ENCODE results near the gene CDK5RAP1.

CDK5RAP1 gene

DNA sequence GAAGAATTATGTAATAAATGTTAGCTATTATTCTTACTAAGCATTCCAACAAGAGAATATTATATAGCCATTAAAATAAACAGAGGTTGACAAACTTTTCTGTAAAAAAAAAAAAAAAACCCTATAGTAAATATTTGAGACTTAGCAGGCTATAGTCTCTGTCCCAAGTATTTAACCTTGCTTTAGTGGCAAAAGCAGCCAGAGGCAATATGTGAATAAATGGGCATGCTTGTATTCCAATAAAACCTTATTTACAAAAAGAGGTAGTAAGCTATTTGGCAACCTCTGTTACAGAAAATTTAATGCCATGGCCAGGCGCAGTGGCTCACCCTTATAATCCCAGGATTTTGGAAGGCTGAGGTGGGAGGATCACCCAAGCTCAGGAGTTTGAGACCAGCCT, 14.6 kb downstream of the CDK5RAP1 start:
- DNase-seq (ENCODE audit: low read depth) = no peak

DNA sequence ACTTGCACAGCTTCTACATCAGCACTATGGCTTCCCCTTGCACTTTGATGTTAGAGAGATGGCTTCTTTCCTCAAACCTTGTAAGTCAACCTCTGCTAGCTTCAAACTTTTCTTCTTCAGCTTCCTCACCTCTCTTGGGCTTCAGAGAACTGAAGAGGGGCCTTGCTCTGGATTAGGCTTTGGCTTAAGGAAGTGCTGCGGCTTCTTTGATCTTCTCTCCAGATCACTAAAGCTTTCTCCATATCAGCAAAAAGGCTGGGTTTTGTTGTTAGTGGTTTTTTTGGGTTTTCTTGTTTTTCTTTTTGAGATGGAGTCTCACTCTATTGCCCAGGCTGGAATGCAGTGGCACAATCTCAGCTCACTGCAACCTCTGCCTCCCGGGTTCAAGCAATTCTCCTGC, 24.0 kb downstream of the CDK5RAP1 start:
- no peak for DNase-seq (ENCODE audit: low read depth)

DNA sequence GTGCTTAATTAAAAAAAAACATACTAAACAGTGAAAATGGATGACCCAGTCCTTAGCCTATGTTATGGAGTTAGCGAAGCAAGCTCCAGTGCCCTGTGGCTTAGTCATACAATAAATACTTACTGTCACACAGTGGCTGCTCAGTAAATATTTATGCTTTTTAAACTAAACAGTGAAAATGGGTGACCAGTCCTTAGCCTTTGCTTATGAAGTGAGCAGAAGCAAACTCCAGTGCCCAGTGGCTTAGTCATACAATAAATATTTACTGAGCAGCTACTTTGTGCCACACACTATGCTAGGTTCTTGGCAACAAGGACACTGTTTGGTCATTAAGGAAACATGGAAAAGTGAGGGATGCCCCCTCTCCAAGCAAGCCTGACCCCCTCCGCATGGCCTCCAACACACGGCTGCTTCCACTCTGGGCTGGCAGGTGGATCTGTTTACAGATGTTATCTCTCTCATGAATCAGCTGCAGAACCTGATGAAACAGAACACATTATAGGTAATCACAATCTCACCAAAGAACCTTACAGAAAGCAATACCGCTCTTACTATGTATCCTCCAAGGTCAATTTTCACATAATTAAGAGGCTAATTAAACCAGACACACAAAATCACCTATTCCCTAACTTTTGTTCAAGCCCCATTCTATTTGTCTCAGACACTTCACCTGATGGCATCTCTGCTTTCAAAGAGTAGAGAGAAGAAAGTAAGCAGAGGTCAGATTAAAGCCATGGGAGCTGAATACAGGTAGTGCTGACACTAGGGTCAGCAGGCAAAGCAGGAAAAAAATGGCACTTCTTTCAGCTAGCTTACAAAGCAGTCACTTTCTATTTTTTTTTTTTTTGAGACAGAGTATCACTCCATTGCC, 27.3 kb downstream of the CDK5RAP1 start:
- DNase-seq (ENCODE audit: low read depth) = peak; percentile 17

DNA sequence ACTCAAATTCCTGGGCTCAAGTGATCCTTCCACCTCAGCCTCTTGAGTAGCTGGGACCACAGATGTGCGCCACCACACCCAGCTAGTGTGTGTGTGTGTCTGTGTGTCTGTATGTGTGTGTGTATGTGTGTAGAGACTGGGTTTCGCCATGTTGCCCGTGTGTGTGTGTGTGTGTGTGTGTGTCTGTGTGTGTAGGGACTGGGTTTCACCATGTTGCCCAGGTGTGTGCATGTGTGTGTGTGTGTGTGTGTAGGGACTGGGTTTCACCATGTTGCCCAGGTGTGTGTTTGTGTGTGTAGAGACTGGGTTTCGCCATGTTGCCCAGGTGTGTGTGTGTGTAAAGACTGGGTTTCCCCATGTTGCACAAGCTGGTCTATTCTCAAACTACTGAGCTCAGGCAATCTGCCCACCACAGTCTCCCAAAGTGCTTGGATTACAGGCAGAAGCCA, 28.3 kb downstream of the CDK5RAP1 start:
- no peak for DNase-seq (ENCODE audit: low read depth)

DNA sequence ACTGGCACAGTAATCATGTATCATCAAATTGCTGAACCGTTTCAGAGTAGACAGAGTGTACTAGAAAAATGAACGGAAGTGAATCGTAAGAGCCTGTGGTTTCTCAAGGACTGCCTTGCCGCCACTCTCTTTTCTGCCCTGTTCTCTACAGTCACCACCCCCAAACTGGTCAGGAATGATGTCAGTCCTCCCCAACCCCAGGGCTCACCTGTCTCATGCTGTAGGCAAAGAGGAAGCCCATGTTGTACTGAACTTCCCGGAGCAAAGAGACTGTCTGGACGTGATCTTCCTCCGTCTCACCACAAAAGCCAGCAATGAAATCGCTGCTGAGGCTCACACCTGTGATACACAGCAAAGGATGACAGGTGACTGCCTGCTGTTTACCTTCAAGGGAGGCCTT, 31.0 kb downstream of the CDK5RAP1 start:
- DNase-seq (ENCODE audit: low read depth) = no peak

DNA sequence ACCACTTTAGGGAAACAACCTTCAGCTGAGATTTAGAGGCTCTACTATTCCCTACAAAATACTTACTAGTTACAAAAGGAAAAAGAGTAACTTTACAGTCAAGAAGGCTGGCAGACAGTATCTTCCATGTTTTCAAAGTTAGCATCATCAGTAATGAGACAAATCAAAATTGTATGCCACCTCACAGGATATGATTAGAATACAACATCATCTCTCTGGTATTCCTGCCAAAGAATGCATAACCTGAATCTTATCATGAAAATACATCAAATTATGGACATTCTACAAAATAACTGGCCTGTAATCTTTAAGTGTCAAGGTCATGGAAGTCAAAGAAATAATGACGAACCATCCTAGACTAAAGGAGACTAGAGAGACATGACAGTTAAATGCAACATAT, 38.4 kb downstream of the CDK5RAP1 start:
- no peak for DNase-seq (ENCODE audit: low read depth)

DNA sequence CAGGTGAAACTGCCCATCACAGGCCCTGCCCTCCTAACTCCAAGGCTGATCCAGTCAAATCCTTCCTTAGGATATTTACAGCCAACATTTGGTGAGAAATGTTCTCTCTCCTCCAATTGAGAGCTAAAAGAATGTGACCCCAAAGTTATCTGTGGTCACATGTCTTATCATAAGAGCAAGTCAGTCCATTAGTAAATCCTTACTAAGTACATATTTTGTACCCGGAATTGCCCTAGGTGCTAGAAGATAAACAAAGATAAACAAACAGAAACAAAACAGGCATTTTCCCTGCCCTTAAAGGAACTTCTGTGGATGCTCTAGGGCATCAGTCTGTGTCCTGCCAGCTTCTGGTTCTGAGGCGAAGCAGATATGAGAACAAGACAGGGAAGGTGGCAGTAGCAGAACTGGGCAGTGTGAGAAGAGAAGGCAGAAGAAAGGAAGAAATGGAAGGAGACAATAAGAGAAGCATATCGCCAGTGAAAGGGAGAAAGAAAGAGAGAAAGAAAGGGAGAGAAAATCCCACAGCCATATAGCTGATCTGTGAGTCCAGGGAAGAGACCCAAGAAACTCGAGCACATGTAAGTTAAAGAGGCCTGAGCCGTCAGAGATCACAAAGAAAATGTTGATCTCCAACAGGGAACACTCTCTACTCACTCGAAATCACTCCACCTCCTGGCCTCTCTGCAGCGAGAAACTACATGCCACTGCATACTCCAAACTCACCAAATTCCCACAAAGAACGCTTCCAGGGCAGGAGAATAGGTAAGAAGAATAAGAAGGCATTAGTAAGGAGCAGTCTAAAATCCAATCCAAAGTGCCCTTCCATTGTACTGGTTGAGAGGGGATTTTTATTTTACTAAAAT, 41.7 kb downstream of the CDK5RAP1 start:
- DNase-seq (ENCODE audit: low read depth) = no peak

DNA sequence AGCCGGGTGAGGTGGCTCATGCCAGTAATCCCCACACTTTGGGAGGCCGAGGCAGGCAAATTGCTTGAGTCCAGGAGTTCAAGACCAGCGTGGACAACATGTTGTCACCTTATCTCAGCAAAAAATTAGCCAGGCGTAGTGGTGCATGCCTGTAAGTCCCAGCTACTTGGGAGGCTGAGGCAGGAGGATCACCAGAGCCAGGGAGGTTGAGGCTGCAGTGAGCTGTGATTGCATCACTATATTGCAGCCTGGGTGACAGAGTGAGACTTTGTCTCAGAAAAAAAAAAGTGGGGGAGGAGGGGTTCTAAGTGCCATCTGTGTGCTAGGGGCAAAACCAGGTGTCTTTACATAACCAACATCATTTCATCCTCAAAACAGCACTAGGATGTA, 48.3 kb downstream of the CDK5RAP1 start:
- DNase-seq (ENCODE audit: low read depth) = no peak

DNA sequence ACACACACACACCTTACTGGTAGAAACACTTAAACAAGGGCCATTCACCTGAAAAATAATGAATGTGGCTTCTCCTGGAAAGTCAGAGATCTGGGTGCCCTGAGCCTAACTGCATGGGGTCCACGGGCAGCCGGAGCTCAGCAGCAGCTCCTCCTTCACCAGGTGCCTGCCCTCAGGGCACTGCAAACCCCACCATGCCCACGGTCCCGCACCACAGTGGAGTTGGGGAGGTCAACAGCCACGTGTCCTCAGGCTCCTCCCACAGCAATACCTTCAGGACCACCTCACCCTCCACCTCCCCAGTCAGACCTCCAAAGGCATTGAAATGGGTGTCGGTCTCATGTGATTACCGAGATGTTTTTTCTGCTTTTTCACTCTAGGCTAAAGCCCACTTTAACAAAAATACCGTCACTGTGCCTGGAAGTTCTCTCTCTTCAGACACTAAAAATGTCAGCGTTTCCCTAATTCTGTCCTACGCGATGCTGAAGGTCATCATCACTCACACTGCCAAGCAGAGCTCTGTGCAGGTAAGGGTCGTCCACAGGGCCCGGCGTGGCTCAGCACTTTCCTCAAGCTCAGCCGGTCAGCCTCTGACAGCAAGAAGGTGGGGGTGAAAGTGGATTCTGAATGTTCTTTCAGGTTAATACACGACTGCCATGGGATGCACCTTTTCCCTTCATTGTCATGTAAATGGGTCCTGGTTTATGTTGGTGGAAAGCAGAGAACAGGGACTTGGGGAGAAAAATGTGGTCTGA, 48.9 kb downstream of the CDK5RAP1 start:
- no peak for DNase-seq (ENCODE audit: low read depth)

DNA sequence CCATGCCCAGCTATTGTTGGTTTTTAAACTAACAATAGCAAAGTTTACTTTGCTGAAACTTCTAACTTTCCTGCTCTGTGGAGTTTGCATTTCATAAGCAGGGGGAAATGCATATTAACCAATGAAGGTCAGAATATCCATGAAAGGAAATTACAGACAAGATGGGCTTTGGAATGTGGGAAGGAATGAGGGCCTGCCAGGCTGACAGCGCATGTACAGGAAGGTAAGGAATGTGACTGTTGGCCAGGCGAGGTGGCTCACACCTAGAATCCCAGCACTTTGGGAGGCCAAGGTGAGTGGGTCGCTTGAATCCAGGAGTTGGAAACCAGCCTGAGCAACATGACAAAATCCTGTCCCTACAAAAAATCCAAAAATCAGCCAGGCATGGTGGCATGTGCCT, 49.6 kb downstream of the CDK5RAP1 start:
- DNase-seq (ENCODE audit: low read depth) = no peak

DNA sequence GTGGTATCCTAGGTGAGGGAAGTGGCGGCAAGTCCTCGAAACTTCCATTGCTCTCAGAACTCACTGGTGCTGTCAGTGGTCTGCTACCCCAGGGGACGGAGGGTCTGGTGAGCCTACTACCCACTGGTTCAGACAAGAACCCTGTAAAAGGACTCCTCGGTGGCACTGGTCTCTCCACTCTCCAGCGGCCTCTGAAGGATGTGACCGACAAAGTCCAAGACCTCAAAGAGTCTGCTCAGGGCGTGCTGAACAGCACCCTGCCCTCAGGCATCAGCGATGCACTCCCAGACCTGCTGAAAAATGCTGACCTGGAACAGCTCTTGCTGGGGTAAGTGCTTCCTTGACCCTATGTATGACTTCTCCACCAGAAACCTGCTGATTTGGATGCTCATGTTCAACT, 51.8 kb downstream of the CDK5RAP1 start:
- no peak for DNase-seq (ENCODE audit: low read depth)

DNA sequence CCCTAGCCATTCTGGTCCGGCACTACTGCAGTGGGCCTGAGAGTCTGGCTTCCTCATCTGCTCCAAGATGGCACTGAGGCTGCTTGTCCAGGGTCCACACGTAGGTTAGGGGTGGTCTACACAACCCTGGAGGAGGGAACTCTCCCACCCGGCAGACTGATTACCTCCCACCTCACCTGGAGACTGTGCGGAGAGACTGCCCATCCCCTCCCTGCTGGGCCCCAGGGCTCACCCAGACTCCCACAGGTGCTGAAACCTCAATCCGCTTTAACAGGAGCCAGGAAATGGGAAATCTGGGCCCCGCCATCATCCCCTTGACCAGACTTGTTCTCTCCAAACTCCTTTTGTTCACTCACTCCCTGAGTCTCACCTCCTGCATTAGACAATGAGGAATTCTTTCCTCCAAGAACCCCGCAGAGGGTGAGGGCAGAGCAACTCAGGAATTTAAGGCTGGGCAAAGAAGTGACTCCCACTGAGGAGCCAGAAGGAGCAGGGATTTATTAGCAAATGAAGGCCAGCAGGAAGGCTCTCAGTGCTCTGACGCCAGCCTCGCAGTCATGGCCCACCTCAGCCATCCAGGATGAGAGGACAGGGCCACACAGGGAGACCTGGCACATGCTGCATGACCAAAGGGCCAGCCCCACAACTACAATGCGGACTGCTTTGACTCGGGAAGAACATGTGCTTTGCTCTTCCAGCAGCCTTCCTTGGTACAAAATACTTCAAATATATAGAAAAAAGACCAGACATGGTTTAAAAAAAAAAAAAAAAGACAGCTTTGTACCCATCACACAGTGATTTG, 53.0 kb downstream of the CDK5RAP1 start:
- DNase-seq (ENCODE audit: low read depth) = no peak

DNA sequence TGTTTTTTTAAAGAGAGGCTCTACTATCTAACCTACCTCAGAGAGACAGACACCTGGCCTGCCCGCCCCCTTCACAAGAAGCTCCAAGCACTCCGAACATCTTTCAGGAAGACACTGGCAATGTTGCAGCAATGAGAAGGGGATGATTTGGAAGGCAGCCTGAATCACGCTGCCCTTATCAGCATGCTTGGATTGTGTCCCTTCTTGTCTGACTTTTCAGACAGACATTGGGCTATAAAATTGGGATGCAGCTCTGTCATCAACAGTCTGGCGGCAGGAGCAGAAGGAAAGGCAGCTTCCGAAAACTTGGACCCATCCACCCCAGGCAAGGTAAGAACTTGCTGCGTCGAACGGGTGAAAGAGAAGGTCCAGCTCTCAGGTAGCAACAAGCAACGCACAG, 56.0 kb downstream of the CDK5RAP1 start:
- no peak for DNase-seq (ENCODE audit: low read depth)

DNA sequence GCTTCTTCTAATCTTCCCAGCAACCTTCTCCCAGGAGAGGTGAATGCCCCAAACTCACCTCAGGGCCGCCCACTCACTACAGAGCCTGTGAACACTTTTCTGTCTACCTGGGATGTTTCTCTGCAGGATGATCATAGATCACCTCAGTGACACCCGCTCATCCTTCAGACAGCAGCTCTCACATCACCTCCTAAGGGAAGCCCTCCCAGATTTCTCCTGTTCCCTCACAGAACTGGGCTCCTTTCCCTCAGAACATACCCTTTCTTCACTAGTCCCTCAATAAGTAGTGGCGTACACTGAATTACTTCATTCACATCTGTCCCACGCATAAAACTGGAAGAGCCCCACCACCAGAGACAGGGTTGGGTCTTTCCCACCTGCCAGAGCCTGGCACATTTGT, 57.8 kb downstream of the CDK5RAP1 start:
- no peak for DNase-seq (ENCODE audit: low read depth)

DNA sequence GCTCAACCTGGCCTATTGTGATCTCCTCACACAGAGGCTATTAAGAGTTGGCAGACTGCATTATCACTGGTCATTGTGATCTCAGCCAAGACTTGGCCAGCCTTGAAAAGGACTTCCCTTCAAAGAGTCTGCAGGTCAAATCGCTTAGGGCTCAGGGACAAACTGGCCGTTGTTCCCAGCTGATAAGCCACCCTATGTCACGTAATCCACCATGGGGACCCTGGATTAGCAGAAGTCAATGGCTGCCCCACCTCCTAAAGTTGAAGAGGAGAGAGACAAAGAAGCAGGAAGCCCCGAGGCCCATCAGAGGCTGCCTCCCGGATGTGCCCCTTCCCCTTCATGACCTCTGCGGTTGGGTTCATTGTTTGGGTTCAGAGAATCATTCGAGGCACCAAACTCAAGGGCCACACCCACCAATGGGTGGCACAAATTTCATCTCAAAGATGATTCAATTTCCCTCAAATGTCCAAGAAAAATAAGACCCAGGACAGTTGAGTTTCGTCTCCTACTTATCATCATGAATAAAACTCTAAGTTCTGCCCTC, 61.7 kb downstream of the CDK5RAP1 start:
- no peak for DNase-seq (ENCODE audit: low read depth)

DNA sequence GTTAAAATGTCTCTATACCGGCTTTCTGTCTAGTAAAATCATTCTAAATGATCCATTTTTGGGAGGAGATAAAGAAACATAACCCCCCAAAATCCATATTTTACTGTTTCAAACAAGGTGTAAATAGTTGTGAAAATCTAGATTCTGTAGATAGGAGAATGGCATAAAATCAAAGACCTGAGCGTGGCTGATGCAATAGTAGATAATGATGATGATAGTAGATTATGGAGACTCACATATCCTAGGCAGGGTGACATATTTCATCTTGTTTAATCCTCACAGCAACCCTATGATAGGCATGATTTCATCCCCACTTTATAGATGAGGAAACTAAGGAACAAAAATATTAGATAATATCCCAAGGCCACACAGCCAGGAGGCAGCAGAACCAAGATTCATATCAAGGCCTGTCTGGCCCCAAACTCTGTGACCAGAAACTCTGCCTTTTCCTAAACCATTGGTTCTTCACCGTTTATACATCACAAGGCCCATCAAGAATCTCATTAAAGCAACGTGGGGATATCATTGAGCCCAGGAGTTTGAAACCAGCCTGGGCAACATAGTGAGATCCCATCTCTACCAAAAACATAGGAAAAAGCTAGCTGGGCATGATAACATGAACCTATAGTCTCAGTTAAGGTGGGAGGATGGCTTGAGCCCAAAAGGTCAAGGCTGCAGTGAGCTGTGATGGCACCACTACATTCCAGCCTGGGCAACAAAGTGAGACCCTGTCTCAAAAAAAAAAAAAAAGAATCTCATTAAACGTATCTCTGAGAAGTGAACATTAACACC, 62.7 kb downstream of the CDK5RAP1 start:
- no peak for DNase-seq (ENCODE audit: low read depth)

DNA sequence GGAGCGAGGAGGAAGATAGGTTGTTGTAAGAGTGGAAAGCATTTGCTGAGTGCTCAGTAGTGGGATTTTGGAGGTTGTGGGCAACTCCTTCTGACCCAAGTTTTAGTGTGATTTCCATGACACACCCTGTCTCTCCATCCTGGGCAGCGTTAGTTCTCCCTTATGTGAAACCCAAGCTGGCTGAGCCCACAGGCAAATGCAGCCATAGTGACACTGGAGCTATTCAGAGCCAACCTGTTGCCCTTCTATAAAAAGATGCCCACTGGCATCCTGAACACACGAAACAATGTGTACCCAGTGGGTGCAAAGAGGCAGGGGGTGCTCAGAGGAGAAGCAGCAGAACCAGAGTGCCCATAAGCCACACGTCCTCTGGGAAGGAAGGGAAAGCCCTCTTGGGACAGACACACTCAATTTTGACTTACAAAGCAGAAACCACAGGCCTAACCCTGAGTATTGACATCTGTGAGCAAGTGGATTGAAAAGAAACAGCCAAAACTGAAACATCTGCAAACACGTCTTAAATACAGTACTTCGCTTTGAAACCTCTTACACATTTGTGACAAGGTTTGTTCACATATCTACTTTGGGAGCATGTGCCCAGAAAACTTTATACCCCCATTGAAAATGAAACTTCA, 63.7 kb downstream of the CDK5RAP1 start:
- DNase-seq (ENCODE audit: low read depth) = no peak

DNA sequence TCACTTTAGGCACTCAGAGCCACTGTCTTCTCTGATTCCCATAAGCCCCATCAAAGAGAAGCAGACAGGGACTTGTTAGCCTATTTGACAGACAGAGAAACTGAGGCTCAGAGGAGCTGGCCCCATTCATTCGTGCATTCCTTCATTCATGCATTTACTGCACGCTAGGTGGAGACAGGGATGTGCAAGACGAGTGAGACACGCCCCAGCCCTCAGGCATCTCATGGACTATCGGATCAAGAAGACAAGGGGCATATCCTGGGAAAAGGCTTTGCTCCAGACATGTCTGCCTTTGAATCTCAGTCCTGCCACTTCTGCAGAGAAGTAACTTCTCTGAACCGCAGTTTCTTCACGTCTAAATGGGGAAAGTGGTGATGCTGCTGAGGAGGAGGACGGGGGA, 64.2 kb downstream of the CDK5RAP1 start:
- no peak for DNase-seq (ENCODE audit: low read depth)

DNA sequence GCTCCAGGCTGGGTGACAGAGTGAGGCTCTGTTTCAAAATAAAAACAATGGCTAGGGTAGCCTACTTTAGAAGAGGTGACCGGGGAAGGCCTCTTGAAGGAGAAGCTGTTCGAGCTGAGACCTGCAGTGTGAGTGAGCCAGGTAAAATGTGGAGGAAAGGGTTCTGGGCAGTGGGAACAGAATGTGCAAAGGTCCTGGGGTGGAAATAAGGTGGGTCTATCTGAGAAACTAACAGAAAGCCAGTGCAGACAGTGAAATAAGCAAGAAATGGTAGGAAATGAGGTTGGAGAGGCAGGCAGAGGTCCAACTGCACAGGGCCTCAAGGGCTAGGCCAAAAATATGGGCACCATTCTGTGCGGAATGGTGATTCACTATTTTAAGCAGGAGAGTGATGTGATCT, 64.9 kb downstream of the CDK5RAP1 start:
- no peak for DNase-seq (ENCODE audit: low read depth)

DNA sequence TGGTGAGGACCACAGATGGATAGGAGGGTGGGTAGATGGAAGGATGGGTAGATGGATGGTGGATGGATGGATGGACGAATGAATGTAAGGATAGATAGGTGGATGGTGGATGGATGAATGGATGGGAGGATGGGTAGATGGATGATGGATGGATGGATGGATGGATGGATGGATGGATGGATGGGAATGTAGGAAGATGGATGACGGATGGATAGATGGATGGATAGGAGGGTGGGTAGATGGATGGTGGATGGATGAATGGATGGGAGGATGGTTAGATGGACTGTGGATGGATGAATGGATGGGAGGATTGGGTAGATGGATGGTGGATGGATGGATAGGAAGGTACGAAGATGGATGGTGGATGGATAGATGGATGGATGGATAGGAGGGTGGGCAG, 67.2 kb downstream of the CDK5RAP1 start:
- no peak for DNase-seq (ENCODE audit: low read depth)
